GM18499 (cell line): Measurements from ENCODE around the gene SFRP4.
"Not testable (repeated sequence)": the region's sequence is repeated elsewhere in the genome, so short reads cannot be mapped to it uniquely, and the experiment has no call there.

Experiments
- ATAC-seq: cut with Tn5 transposase; IDR thresholded peaks from one replicate; pipeline ENCODE4 v1.9.1; 2021; ENCODE audit warnings: moderate number of reproducible peaks; ENCODE audit not compliant: insufficient read depth, unreplicated experiment

SFRP4 gene

DNA sequence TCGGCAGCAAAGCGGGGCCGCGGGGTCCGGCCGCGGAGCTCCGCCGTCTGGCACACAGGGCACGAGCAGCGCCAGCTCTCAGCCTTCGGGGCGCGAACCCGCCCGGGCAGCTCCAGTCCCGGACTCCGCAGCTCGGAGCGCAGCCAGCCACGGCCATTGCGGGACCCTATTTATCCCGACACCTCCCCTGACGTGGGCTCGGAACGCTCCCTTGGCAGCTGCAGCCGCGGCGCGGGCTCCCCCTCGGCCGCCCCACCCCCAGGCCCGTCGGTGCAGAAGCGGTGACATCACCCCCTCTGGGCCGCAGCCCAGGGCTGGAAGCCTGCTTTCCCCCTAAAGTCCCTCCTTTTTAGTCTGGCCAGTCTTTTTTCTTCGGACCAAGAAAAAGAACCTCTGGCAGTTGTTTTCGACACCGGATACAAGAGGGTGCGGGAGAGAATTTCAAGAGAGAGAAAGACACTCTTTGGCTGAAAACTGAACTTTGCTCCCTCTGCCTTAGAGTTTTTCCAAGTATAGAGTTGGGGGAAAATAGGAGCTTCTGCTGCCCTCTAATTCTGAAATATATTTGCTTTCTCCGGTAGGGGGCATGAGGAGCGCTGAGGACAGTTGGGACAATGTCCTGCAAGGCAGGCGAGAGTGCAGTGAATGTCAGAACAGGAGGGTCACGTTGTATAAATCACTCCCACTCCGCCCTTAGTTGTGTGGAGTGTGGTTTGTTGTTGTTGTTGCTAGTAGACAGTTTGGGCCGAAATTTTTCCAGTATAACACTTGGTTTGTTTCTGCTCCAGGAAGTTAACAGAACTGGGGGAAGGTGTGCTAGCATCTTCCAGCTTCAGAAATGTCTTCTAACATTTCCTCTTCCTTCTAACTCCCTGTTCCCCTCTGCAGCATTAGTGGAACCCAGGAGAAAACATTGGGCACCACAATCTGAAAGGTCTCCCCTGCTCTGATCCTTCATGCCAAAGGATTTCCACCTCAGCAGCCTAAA is at the start of gene SFRP4:
SFRP4 (minus strand) TSS at position 145 of the 988 bp plus-strand sequence. CDS start 280 bp downstream, outside the sequence.
- ATAC-seq, result no peak

DNA sequence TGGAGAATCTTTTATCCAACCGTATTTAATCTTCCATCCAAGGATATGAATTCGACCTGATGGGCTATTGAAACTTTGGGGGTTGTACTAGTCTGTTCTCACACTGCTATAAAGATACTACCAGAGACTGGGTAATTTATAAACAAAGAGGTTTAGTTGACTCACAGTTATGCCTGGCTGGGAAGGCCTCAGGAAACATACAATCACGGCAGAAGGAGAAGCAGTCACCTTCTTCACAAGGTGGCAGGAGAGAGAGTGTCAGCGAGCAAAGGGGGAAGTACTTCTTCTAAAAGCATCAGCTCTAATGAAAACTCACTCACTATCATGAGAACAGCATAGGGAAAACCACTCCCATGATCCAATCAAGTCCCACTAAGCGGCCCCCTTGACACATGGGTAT is 47.6 kb upstream of the SFRP4 start:
- ATAC-seq, result no peak

DNA sequence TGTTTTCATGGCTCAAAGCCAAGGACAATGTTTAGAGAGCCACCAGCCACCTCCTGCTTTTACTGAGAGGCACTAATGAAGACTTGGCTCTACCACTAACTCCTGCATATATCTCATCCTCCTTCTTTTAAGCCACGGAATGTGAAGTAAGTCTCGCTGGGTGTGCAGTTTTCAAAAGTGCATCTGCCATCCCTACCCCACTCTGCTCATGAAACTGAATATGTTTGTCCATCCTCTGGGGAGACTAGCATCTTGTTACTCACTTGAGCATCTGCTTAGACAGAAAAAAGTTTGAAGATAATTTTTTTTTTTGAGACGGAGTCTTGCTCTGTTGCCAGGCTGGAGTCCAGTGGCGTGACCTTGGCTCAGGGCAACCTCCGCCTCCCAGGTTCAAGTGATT is 44.6 kb upstream of the SFRP4 start:
- ATAC-seq, result no peak

DNA sequence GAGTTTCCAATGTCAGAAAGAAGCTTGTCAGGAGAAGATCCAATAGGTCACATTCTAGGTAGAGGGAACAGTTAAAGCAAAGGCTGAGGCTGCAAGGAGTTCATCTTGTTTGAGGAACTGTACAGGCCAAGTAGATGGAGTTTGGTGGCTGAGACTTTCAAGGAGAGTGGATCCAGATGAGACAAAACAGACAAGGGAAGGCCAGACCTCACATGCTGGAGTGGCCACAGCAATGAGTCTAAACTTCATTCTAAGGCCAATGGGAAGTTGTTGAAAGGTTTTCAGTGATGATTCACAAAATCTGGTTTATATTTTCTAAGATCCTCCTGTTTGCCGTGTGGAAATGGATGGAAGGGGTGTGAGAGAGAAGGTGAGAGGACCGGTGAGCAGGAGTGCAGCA is 43.9 kb upstream of the SFRP4 start:
- ATAC-seq, result no peak

DNA sequence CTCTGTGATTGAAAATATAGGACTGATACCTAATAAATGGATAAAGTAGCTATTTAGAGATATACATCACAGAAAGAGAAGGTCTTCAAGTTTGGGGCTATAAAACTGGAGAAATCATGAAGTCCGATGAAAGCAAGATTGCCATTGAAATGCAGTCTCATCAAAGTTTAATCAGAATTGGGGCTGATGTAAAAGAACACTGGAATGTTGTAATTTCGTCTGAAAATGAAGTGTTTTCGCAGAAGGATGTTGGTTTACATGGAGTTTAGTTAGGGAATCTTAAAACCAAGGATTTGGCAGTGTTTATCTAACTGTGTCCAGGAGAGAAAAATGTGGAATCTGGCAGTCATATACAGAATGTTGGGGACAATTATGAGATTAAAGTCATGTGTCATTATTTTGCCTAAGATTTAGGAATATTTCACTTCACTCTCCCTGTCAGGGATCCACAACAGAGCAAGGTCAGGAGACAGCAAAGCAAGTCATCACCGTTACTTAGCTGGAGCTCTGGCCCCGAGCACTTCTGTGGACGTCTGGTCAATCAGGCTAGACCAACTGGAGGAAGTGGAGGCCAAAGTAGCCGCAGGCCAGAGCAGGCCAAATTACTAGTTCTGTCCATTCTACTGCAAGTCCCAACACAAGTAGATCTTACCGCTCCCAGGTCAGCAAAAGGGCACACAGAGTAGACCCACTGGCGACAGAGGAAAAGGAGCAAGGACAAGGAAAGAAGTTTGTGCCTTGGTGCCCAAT is 40.8 kb upstream of the SFRP4 start:
- ATAC-seq, result no peak

DNA sequence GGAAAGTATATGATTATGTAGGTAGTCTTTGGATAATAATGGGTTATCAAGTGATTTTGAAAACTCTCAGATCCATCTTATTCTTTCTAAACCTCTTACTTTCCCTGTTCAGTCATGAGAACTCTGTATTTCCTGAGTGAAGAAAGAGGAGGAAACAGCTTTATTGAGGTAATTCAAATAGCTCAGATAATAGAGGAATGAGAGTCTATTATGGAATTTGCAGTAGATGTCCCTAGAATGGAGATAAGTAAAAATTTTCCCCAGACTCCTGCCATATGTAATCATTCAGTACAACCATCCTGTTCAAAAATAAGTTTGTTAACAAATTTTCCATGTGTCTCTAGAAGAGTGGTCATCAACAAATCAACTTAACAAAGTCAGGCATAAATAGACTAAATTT is 40.2 kb upstream of the SFRP4 start:
- no peak for ATAC-seq

DNA sequence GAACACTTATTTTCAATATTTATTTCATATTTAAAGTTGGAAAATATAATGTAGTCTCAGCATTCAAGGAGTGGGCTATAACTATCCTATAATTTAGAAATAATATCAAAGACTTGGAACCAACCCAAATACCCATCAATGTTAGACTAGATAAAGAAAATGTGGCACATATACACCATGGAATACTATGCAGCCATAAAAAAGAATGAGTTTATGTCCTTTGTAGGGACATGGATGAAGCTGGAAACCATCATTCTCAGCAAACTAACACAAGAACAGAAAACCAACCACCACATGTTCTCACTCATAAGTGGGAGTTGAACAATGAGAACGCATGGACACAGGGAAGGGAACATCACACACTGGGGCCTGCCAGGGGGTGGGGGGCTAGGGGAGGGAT is 37.6 kb upstream of the SFRP4 start:
- ATAC-seq, result not testable (repeated sequence)

DNA sequence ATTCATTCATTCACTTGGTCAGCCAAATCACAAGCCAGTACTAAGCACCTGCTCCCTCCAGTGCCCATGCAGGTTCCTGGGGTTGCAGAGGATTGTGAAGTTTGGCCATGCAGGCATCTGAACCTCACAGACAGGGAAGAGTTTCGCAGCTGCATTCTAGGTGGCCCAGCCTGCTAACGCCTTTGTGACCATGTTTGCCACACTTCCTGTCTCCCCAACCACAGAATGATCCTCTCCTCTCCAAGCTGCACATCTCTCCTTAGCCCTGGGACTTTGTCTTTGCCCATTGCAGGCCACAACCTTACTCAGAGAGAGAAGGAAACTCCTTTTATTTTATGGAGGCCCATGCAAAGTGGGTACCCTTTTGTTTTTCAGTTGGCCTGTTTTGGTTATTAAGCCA is 35.6 kb upstream of the SFRP4 start:
- ATAC-seq, result no peak

DNA sequence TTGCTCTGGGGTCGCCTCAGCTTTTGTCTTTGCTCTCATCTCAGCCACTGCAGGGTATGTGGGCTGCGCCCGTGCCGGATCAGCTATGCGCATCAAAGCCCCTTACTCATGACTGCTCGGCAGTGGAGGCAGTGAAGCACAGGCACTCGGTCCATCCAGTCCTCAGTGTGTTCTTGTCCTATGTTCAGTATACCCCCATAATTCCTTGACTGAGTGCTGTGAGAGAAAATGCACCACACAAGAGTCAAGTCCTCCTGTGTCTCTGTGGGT is 31.3 kb upstream of the SFRP4 start:
- no peak for ATAC-seq

DNA sequence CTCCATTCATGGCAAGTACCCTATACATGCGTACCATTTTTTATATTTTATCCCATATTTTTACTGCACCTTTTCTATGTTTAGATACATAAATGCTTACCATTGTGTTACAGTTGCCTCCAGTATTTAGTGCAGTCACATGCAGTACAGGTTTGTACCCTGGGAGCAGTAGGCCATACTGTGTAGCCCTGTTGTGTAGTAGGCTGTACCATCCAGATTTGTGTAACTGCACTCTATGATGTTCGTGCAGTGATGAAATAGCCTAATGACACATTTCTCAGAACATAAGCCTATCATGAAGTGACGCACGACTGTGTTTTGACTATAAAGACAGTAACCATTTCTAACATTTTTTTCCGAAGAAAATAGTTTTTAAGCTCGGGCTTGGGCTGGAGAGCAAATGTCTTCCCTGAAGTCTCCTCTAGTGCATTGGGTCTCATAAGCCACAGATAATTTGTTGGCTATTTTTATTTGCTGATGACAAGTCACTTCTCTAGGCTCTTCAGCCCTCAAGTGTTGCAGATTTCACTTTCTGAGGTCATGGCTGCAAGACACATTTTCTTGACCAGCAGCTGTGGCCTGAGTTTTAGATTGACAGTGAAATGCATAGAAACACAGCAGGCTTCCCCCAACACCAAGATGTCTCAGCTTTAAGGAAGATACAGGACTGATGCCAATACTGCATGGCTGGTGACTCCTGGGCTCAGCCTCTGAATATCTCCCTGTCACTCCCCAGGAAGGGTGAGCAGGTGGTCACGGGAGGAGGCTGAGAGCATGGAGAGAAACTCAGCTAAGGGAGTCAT is 30.7 kb upstream of the SFRP4 start:
- ATAC-seq, result no peak

DNA sequence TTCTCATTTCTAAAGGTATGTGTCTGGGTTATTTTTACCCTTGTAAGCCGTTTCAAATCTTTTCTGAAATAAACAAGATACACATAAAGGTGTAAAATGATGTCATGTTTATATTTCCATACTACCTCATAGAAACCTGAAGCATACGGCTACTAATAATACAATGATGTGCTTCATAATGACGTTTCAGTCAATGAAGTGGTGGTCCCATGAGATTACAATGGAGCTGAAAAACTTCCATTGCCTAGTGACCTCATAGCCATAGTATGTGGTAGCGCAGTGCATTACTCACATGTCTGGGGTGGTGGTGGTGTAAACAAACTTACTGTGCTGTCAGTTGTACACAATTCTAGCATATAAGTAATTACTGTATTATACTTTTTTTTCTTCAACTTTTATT is 28.7 kb upstream of the SFRP4 start:
- no peak for ATAC-seq

DNA sequence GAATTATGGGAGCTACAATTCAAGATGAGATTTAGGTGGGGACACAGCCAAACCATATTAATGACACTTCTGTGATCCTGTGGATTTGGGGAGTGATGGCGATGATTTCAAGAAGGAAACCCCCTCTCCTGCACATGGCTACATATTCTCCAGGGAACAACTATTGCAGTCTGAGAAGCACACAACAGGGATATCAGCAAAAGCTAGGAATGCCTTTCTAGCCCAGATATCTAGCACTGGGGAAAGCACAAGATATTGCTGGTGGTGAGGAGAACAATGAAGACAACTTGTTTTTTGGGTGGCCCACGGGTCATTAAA is 28.1 kb upstream of the SFRP4 start:
- no peak for ATAC-seq

DNA sequence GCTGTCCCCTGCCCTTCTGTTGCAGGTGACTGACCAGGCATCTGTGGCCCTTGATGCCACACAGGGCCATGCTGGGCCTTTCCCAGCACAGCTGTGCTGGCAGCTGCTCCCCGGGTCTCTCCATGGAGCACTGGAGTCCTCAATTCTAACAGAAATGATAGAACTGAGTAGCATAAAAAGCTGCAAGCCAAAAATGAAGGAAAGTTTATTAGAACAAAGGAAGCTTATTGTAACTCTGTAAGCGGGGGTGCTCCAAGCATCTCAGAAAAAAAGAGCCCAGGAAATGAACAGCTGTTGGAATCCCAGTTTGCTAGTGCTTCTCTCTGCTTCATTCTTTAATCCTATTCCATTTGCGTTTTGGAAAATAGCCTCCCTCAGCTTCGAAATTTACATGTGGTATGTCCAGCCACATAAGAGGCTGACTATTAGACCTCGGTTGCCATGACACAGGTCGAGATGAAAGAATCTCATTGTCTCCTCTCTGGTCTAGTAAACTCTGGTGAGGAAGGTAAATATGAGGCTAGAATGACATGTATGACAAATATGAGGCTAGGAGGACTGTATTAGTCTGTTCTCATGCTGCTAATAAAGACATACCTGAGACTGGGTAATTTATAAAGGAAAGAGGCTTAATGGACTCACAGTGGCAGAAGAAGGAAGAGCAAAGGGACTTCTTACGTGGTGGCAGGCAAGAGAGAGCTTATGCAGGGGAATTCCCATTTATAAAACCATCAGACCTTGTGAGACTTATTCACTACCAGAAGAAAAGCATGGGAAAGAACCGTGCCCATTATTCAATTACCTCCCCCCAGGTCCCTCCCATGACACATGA is 27.5 kb upstream of the SFRP4 start:
- ATAC-seq, result no peak

DNA sequence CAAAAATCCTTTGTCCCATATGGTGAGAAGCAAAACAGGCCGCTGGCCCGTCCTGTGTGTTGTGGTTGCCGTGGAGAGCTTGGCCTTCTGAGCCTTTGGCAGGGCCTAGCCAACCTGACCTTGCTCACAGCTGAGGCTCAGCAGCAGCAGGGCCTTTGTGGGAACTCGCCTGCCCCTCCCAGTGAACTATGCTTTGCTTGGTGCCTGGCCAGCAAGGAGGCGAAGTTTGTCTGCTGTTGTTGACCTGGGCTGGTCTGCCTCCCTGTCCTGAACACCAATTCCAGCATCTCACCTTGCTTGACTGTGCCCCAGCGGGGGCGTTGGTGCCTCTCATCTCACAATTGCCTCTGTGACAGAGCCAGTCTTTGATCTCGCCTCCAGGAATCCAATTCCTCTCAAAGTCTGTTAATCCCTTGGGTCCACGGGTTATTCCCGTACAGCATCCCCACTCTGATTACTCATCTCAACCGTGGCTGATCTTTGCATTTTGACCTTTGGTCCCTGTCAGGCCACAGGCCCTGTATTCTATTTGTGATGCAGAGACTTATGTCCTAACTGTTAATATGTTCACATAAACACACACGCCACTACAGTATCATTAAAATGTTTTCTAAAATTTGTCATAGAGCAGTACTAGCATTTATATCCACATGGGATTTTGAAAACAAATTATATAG is 26.5 kb upstream of the SFRP4 start:
- no peak for ATAC-seq

DNA sequence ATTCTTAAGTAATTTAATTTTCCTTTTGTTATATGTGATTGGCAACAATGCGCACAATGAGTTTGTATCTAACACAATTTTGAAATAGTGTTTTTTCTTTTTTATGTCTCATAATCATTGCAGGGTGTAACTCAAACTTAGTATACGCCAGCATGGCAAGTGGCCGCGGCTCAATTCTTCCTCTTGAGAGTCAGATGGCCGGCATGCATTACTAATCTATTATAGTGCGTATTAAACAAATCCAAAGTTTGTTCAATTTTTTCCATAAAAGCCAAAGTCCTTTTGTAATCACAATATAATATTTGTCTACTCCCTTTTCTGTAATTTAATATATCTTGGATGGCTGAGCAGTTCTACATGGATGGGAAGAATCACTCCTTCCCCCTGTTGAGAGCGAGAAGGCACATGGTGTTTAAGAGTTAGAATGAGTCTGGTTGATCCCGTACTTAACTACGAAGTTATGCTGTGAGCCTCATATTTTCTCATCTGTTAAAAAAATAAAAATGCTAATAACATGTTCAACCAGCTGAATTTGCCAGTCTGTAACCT is 16.5 kb upstream of the SFRP4 start:
- no peak for ATAC-seq

DNA sequence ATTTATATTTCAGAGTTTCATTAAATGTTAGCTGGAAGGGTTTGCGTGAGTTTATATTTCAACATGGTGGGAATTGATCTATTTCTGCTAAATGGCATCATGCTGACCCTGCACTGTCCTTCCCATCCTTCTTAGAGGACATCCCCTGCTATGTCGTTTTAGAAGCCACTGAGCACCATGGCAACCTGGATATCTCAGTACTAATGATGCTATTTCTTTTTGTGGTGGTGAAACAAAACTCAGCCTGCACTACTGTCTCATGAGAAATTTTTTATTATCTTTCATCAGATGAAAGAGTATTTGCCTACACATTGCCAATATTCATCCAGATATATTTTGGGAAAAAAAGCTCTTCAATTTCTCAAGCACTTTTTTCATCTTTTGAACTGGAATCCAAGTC is 15.9 kb upstream of the SFRP4 start:
- ATAC-seq, result no peak

DNA sequence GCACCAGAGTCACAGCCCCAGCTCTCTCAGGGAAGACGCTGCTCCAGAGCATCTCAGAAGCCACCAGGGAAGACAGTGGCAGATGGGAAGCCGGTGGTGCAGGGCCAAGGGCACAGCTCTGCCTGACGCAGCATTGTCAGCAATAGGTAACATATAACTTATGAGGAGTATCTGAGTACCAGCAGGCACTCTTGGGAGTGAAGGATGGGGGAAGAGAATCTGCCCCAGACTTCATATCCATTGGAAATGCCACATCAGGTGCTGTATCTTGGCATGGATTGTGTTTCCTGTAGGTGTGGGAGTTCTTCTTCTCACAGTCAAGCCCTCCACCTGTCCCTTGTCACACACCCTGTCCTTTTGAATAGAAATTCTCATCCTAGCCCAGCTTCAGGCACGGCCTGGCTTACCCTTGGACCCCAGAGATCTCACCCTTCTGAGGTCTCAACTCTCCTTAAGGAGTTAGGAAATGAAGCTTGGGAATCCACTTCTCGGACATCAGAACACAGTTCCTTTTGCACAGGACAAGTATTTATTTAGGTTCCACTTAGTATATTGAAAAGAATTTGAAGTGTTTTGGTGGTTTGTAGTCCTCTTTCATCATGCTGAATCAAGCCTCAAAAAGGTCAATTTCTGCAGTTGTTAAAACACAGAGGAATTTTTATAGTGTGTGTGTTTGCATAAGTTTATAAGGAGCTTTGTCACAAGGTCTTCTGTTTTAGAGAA is 13.8 kb upstream of the SFRP4 start:
- no peak for ATAC-seq

DNA sequence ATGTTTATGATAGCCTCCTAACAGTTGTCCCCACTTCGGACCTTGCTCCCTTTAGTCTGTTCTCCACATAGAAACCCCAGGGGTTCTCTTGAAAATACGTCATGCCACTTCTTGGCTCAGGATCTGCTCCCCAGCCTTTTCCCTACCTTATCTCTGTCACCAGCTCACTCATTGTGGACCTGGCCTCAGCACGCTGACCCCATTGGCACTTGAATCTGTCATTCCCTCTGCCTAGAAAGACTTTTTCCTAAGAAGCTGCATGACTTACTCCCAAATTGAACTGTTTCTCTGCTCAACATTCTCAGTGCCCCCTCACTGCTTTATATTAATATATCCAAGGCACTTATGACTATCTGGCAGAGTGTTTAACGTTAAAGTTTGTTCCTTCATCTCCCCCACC is 12.3 kb upstream of the SFRP4 start:
- no peak for ATAC-seq
